Measurements from ENCODE around the gene TMEM131.
"Not testable (repeated sequence)": the region's sequence is repeated elsewhere in the genome, so short reads cannot be mapped to it uniquely, and the experiment has no call there.

The TMEM131 gene

GRCh38 chr2:97907369-97908100 is 88.2 kb downstream of the TMEM131 start:
- no peak for DNase-seq

- no peak for DNase-seq
Measured at GRCh38 chr2:97906307-97906706, 89.4 kb downstream of the TMEM131 start.

GRCh38 chr2:97905294-97905693 is 90.5 kb downstream of the TMEM131 start:
- no peak for DNase-seq

GRCh38 chr2:97901862-97902261 is 93.9 kb downstream of the TMEM131 start:
- DNase-seq: no peak

GRCh38 chr2:97900806-97901205 is 94.9 kb downstream of the TMEM131 start:
- DNase-seq: no peak

- not testable (repeated sequence) for DNase-seq
Measured at GRCh38 chr2:97893042-97893441, 102.7 kb downstream of the TMEM131 start.

GRCh38 chr2:97891611-97892010 is 104.1 kb downstream of the TMEM131 start:
- DNase-seq: no peak

- DNase-seq: no peak
Measured at GRCh38 chr2:97889156-97889555, 106.6 kb downstream of the TMEM131 start.

GRCh38 chr2:97885841-97886240 is 109.9 kb downstream of the TMEM131 start:
- DNase-seq: no peak

GRCh38 chr2:97880334-97880733 is 115.4 kb downstream of the TMEM131 start:
- no peak for DNase-seq

- no peak for DNase-seq
Measured at GRCh38 chr2:97878865-97879264, 116.9 kb downstream of the TMEM131 start.

GRCh38 chr2:97878317-97878716 is 117.4 kb downstream of the TMEM131 start:
- not testable (repeated sequence) for DNase-seq

- DNase-seq: no peak
Measured at GRCh38 chr2:97871096-97871780, 124.5 kb downstream of the TMEM131 start.

GRCh38 chr2:97870396-97870843 is 125.3 kb downstream of the TMEM131 start:
- DNase-seq: no peak

GRCh38 chr2:97869722-97870346 is 125.9 kb downstream of the TMEM131 start:
- no peak for DNase-seq

- DNase-seq: no peak
Measured at GRCh38 chr2:97868986-97869721, 126.6 kb downstream of the TMEM131 start.

- no peak for DNase-seq
Measured at GRCh38 chr2:97863829-97864228, 131.9 kb downstream of the TMEM131 start.

GRCh38 chr2:97861177-97861576 is 134.6 kb downstream of the TMEM131 start:
- DNase-seq: no peak

GRCh38 chr2:97858442-97858841 is 137.3 kb downstream of the TMEM131 start:
- no peak for DNase-seq

- no peak for DNase-seq
Measured at GRCh38 chr2:97857553-97857952, 138.2 kb downstream of the TMEM131 start.

GRCh38 chr2:97853057-97853456 is 142.7 kb downstream of the TMEM131 start:
- DNase-seq: not testable (repeated sequence)

GRCh38 chr2:97851172-97851571 is 144.6 kb downstream of the TMEM131 start:
- DNase-seq: no peak

GRCh38 chr2:97849881-97850528 is 145.7 kb downstream of the TMEM131 start:
- DNase-seq: no peak
